CD14-positive monocyte (primary cell): ENCODE measurements around the gene IGFBP7. TPM values are rescaled to one million over a fixed set of nuclear protein-coding genes. Genes with fewer than 3 reads are reported as not detected.

ENCODE experiments used
- DNase-seq, 3 donors: peaks; one replicate each; pipeline ENCODE4 v3.0.0-alpha.2; 2011 to 2022
- H2AFZ ChIP-seq: 2 replicates; pipeline ENCODE4 v1.6.0; 2012; ENCODE audit warnings: mild to moderate bottlenecking, low read depth, low read length, inconsistent platforms; ENCODE audit not compliant: insufficient read depth, poor library complexity, severe bottlenecking
- H3K27ac ChIP-seq, 2 donors: 1 replicate in 1 of 2; 2 replicates in 1 of 2; pipeline ENCODE4 v1.5.1; 2012 to 2013; ENCODE audit warnings: low read length in 2 of 2, control low read depth in 1 of 2, inconsistent platforms in 1 of 2, low read depth in 1 of 2, mild to moderate bottlenecking in 1 of 2
- H3K27me3 ChIP-seq, 2 donors: one replicate each; pipeline versions ENCODE4 v1.6.0 to v1.6.1; 2011 to 2013; ENCODE audit warnings: low read length in 2 of 2; ENCODE audit not compliant: control insufficient read depth in 2 of 2, insufficient read depth in 2 of 2
- H3K36me3 ChIP-seq, 2 donors: replicated peaks in 1 of 2; 1 replicate in 1 of 2; 2 replicates in 1 of 2; pipeline versions ENCODE4 v1.5.1 to v1.6.1; 2012 to 2013; ENCODE audit warnings: low read length in 2 of 2, control low read depth in 1 of 2, inconsistent platforms in 1 of 2, mild to moderate bottlenecking in 1 of 2; ENCODE audit not compliant: insufficient read depth in 2 of 2, control insufficient read depth in 1 of 2
- H3K4me1 ChIP-seq, 2 donors: 1 replicate in 1 of 2; 2 replicates in 1 of 2; pipeline versions ENCODE4 v1.5.1 to v1.6.1; 2012 to 2013; ENCODE audit warnings: low read length in 2 of 2, control low read depth in 1 of 2, inconsistent platforms in 1 of 2, mild to moderate bottlenecking in 1 of 2, moderate library complexity in 1 of 2; ENCODE audit not compliant: insufficient read depth in 2 of 2, control insufficient read depth in 1 of 2
- H3K4me2 ChIP-seq: replicated peaks from 2 replicates; pipeline ENCODE3; 2012; ENCODE audit warnings: low read length, moderate library complexity, mild to moderate bottlenecking; ENCODE audit not compliant: poor library complexity, severe bottlenecking; ENCODE audit errors: extremely low read depth
- H3K4me3 ChIP-seq, 3 experiments: fragments of 200-600 bp in 1 of 3; sonication (generic) in 1 of 3; replicated peaks in 1 of 3; 1 replicate in 2 of 3; 2 replicates in 1 of 3; pipeline ENCODE4 v1.5.1; 2011 to 2013; ENCODE audit warnings: low read length in 3 of 3, mild to moderate bottlenecking in 3 of 3, control low read depth in 2 of 3, low read depth in 2 of 3, inconsistent platforms in 1 of 3, moderate library complexity in 1 of 3
- H3K79me2 ChIP-seq: 2 replicates; pipeline ENCODE4 v1.6.0; 2012; ENCODE audit warnings: mild to moderate bottlenecking, control low read depth, inconsistent platforms, low read length, moderate library complexity; ENCODE audit not compliant: insufficient read depth
- H3K9ac ChIP-seq: 2 replicates; pipeline ENCODE4 v1.6.0; 2017; ENCODE audit warnings: low read length, mild to moderate bottlenecking; ENCODE audit not compliant: insufficient read depth, poor library complexity, severe bottlenecking
- H3K9me3 ChIP-seq, 2 donors: replicated peaks in 1 of 2; 1 replicate in 1 of 2; 2 replicates in 1 of 2; pipeline versions ENCODE4 v1.5.1 to v1.6.1; 2012 to 2013; ENCODE audit warnings: low read length in 2 of 2, control low read depth in 1 of 2; ENCODE audit not compliant: control insufficient read depth in 1 of 2, insufficient read depth in 1 of 2
- H4K20me1 ChIP-seq: 2 replicates; pipeline ENCODE4 v1.6.0; 2012; ENCODE audit warnings: mild to moderate bottlenecking, low read length, control low read depth, moderate library complexity; ENCODE audit not compliant: insufficient read depth
- H3K27ac Mint-ChIP-seq, 7 donors: one replicate each; pipeline ENCODE4 v1.8.0; 2020; ENCODE audit warnings: mild to moderate bottlenecking in 7 of 7, mixed read lengths in 7 of 7, moderate library complexity in 6 of 7, inconsistent platforms in 2 of 7
- H3K27me3 Mint-ChIP-seq, 3 donors: one replicate each; pipeline ENCODE4 v1.8.0; 2021 to 2022; ENCODE audit warnings: low read depth in 3 of 3, mild to moderate bottlenecking in 3 of 3, mixed read lengths in 3 of 3, moderate library complexity in 3 of 3, inconsistent platforms in 1 of 3
- H3K36me3 Mint-ChIP-seq, 2 donors: one replicate each; pipeline ENCODE4 v1.8.0; 2020; ENCODE audit warnings: mixed read lengths in 2 of 2, inconsistent platforms in 1 of 2, mild to moderate bottlenecking in 1 of 2
- H3K4me1 Mint-ChIP-seq: one replicate; pipeline ENCODE4 v1.8.0; 2020; ENCODE audit warnings: mild to moderate bottlenecking, mixed read lengths
- H3K4me3 Mint-ChIP-seq, 2 donors: one replicate each; pipeline ENCODE4 v1.8.0; 2020; ENCODE audit warnings: mild to moderate bottlenecking in 2 of 2, mixed read lengths in 2 of 2, moderate library complexity in 1 of 2
- H3K9me3 Mint-ChIP-seq, 7 donors: one replicate each; pipeline ENCODE4 v1.8.0; 2020 to 2022; ENCODE audit warnings: mixed read lengths in 7 of 7, mild to moderate bottlenecking in 6 of 7, moderate library complexity in 6 of 7, inconsistent platforms in 2 of 7
- WGBS: methylation state at CpG from one replicate; pipeline ENCODE4 v1.1.5; 2013; ENCODE audit warnings: missing lambda C conversion rate; ENCODE audit not compliant: insufficient coverage; 5-methylcytosine and 5-hydroxymethylcytosine counted together
- intact Hi-C, 2 donors: fragments of 100-400 bp; cut with micrococcal nuclease; formaldehyde crosslinking; loops; one replicate each; pipeline versions ENCODE4 v1.15.0 to v1.15.1; 2023
- polyA plus RNA-seq, 3 donors: library from polyadenylated mRNA; depleted of rRNA in 1 of 3; unstranded in 2 of 3; stranded (reverse) in 1 of 3; fragments of 300-500 nt in 2 of 3; fragments of >200 nt in 1 of 3; fragmentation: Illumina TruSeq in 2 of 3; gene quantifications; 1 replicate in 2 of 3; 2 replicates in 1 of 3; pipeline ENCODE4 v1.2.3, GENCODE V29; 2012 to 2021
- TF ChIP-seq, protein P1 (sequence below): fragments of 200-600 bp; IDR thresholded peaks from one replicate; pipeline ENCODE4 v1.8.0; 2022; ENCODE audit warnings: antibody characterized with exemption, mild to moderate bottlenecking

Gene IGFBP7
- polyA plus RNA-seq, 3 donors, result 23.1 to 53.1 (median 46.9) TPM

DNA sequence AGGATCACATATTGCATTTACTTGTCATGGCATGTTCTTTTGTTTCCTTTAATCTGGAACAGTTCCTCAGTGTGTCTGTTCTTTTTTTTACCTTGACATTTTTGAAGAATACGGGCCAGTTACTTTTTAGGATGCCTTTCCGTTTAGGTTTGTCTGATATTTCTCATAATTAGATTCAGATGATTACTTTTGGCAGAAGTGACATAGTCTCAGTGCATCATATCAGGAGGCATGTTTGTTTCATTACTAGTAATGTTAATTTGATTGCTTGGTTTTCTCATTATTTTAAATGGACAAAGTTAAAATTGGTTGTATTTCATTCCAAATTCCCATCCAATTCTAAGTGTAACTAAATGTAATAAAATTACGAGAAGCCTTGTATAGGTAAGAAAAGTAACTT lies 123.2 kb downstream of the IGFBP7 start:
- H3K36me3 Mint-ChIP-seq, result peaks cover 54 to 67% of the 10 kb centered on the region in 2 donors
- no peak for DNase-seq
- H3K4me2 ChIP-seq, result no peak overlapping the region
- H3K4me3 ChIP-seq, result no peak overlapping the region
- H3K27me3 Mint-ChIP-seq, result no peaks in the 10 kb centered on the region
- peaks cover 42 to 83% of the 10 kb centered on the region in 2 donors for H3K36me3 ChIP-seq
- no peaks in the 10 kb centered on the region for H3K27me3 ChIP-seq
- H3K4me1 ChIP-seq, result peaks cover 6 to 8% of the 10 kb centered on the region in 2 donors
- H3K4me3 Mint-ChIP-seq, result no peak overlapping the region
- no peak overlapping the region for H3K27ac ChIP-seq
- TF ChIP-seq, protein P1, sequence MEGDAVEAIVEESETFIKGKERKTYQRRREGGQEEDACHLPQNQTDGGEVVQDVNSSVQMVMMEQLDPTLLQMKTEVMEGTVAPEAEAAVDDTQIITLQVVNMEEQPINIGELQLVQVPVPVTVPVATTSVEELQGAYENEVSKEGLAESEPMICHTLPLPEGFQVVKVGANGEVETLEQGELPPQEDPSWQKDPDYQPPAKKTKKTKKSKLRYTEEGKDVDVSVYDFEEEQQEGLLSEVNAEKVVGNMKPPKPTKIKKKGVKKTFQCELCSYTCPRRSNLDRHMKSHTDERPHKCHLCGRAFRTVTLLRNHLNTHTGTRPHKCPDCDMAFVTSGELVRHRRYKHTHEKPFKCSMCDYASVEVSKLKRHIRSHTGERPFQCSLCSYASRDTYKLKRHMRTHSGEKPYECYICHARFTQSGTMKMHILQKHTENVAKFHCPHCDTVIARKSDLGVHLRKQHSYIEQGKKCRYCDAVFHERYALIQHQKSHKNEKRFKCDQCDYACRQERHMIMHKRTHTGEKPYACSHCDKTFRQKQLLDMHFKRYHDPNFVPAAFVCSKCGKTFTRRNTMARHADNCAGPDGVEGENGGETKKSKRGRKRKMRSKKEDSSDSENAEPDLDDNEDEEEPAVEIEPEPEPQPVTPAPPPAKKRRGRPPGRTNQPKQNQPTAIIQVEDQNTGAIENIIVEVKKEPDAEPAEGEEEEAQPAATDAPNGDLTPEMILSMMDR, result no peak
- intact Hi-C loops, result no loop called here
- H3K79me2 ChIP-seq, result peaks cover 97% of the 10 kb centered on the region
- H3K9ac ChIP-seq, result no peak overlapping the region
- H3K4me1 Mint-ChIP-seq, result peaks cover 30% of the 10 kb centered on the region
- no peak overlapping the region for H2AFZ ChIP-seq
- H3K27ac Mint-ChIP-seq, result no peak overlapping the region
- WGBS, result 80% methylated on average over 1 of the region's 3 CpGs
- H3K9me3 ChIP-seq, result no peaks in the 10 kb centered on the region
- no peaks in the 10 kb centered on the region for H3K9me3 Mint-ChIP-seq
- H4K20me1 ChIP-seq, result peaks cover 99% of the 10 kb centered on the region

DNA sequence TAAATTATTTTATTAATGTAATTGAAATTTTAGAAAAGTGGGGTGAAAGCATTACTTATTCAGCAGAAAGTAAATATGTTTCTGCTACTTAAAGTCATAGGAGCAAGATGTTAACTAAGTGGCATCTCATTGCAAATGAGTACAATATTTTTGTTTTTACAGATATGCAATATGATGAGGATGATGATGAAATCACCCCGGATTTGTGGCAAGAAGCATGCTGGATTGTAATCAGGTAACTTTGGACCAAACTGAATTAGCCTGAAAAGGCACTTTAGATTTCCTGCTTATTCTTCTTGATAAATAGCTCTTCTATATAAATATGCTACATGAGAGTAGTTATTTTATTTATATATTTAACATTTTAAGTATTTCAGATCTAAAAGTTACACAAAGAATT lies 124.0 kb downstream of the IGFBP7 start:
- H3K9me3 ChIP-seq, result no peaks in the 10 kb centered on the region
- H3K4me3 ChIP-seq, result no peak overlapping the region
- WGBS, result no CpG with 5 or more reads among the region's 1 CpG
- intact Hi-C loops, result no loop called here
- no peak overlapping the region for H3K9ac ChIP-seq
- no peak overlapping the region for H3K27ac Mint-ChIP-seq
- H3K79me2 ChIP-seq, result peaks cover 97% of the 10 kb centered on the region
- TF ChIP-seq, protein P1, result no peak
- no peak overlapping the region for H3K4me2 ChIP-seq
- H3K27ac ChIP-seq, result no peak overlapping the region
- no peak overlapping the region for H3K4me3 Mint-ChIP-seq
- peaks cover 51 to 64% of the 10 kb centered on the region in 2 donors for H3K36me3 Mint-ChIP-seq
- no peak for DNase-seq
- no peaks in the 10 kb centered on the region for H3K27me3 ChIP-seq
- peaks cover 7 to 9% of the 10 kb centered on the region in 2 donors for H3K4me1 ChIP-seq
- H2AFZ ChIP-seq, result no peak overlapping the region
- peaks cover 99% of the 10 kb centered on the region for H4K20me1 ChIP-seq
- no peaks in the 10 kb centered on the region for H3K27me3 Mint-ChIP-seq
- H3K9me3 Mint-ChIP-seq, result no peaks in the 10 kb centered on the region
- peaks cover 29% of the 10 kb centered on the region for H3K4me1 Mint-ChIP-seq
- peaks cover 38 to 79% of the 10 kb centered on the region in 2 donors for H3K36me3 ChIP-seq
